ENCODE results near the gene FAM184A. TPM values are rescaled to one million over a fixed set of nuclear protein-coding genes. Genes with fewer than 3 reads are reported as not detected.

FAM184A gene
- total RNA-seq, 1 donor from 2014 or later, result 30.2 TPM

- no peak for DNase-seq (ENCODE audit: low spot score in 2 of 2)
- FAIRE-seq, result no peak
Measured at GRCh38 chr6:119060255-119060907, 18.1 kb downstream of the FAM184A start.

- FAIRE-seq, result no peak
- no peak for DNase-seq (ENCODE audit: low spot score in 2 of 2)
Measured at GRCh38 chr6:119055069-119055468, 23.4 kb downstream of the FAM184A start.

- DNase-seq (ENCODE audit: low spot score in 2 of 2) (no peak), FAIRE-seq (no peak)
Measured at GRCh38 chr6:119052987-119053386, 25.5 kb downstream of the FAM184A start.

GRCh38 chr6:119052292-119052889, 26.1 kb downstream of the FAM184A start:
- DNase-seq (ENCODE audit: low spot score in 2 of 2) (no peak), FAIRE-seq (no peak)

GRCh38 chr6:119044255-119044654, 34.2 kb downstream of the FAM184A start:
- FAIRE-seq (no peak), DNase-seq (ENCODE audit: low spot score in 2 of 2) (no peak)

GRCh38 chr6:119043783-119044182, 34.7 kb downstream of the FAM184A start:
- FAIRE-seq (no peak), DNase-seq (ENCODE audit: low spot score in 2 of 2) (no peak)

- FAIRE-seq (no peak), DNase-seq (ENCODE audit: low spot score in 2 of 2) (no peak)
Measured at GRCh38 chr6:119043265-119043664, 35.2 kb downstream of the FAM184A start.

- DNase-seq (ENCODE audit: low spot score in 2 of 2) (no peak), FAIRE-seq (no peak)
Measured at GRCh38 chr6:119040636-119041035, 37.8 kb downstream of the FAM184A start.

GRCh38 chr6:119040229-119040628, 38.2 kb downstream of the FAM184A start:
- FAIRE-seq, result no peak
- no peak for DNase-seq (ENCODE audit: low spot score in 2 of 2)

GRCh38 chr6:119037941-119038623, 40.4 kb downstream of the FAM184A start:
- DNase-seq (ENCODE audit: low spot score in 2 of 2), result no peak
- no peak for FAIRE-seq

GRCh38 chr6:119037264-119037663, 41.2 kb downstream of the FAM184A start:
- FAIRE-seq, result no peak
- DNase-seq (ENCODE audit: low spot score in 2 of 2), result no peak

GRCh38 chr6:119036081-119036480, 42.4 kb downstream of the FAM184A start:
- FAIRE-seq, result no peak
- no peak for DNase-seq (ENCODE audit: low spot score in 2 of 2)

- FAIRE-seq (no peak), DNase-seq (ENCODE audit: low spot score in 2 of 2) (no peak)
Measured at GRCh38 chr6:119035459-119035858, 43.0 kb downstream of the FAM184A start.

GRCh38 chr6:119034827-119035458, 43.5 kb downstream of the FAM184A start:
- FAIRE-seq (no peak), DNase-seq (ENCODE audit: low spot score in 2 of 2) (no peak)

- FAIRE-seq, result no peak
- DNase-seq (ENCODE audit: low spot score in 2 of 2), result no peak
Measured at GRCh38 chr6:119032428-119032827, 46.0 kb downstream of the FAM184A start.

- DNase-seq (ENCODE audit: low spot score in 2 of 2) (no peak), FAIRE-seq (no peak)
Measured at GRCh38 chr6:119030759-119031158, 47.7 kb downstream of the FAM184A start.

GRCh38 chr6:119028091-119028490, 50.4 kb downstream of the FAM184A start:
- FAIRE-seq (no peak), DNase-seq (ENCODE audit: low spot score in 2 of 2) (no peak)

- FAIRE-seq, result no peak
- DNase-seq (ENCODE audit: low spot score in 2 of 2), result no peak
Measured at GRCh38 chr6:119027465-119027864, 51.0 kb downstream of the FAM184A start.

GRCh38 chr6:119026822-119027221, 51.6 kb downstream of the FAM184A start:
- FAIRE-seq (no peak), DNase-seq (ENCODE audit: low spot score in 2 of 2) (no peak)

GRCh38 chr6:119025793-119026192, 52.7 kb downstream of the FAM184A start:
- FAIRE-seq (no peak), DNase-seq (ENCODE audit: low spot score in 2 of 2) (no peak)

GRCh38 chr6:119024111-119024510, 54.4 kb downstream of the FAM184A start:
- no peak for FAIRE-seq
- no peak for DNase-seq (ENCODE audit: low spot score in 2 of 2)

Measured in frontal cortex (tissue), 4 donors.